Endothelial cell (in vitro differentiated cells): ENCODE results near the gene GPAM. TPM values are rescaled to one million over a fixed set of nuclear protein-coding genes. Genes with fewer than 3 reads are reported as not detected.

Source experiments
- DNase-seq: peaks from one replicate; pipeline ENCODE4 v3.0.0; 2021; ENCODE audit warnings: low spot score
- H3K27ac Mint-ChIP-seq: one replicate; pipeline ENCODE4 v1.8.0; 2021; ENCODE audit warnings: mixed read lengths, inconsistent platforms; ENCODE audit not compliant: unreplicated experiment
- H3K27me3 Mint-ChIP-seq: one replicate; pipeline ENCODE4 v1.8.0; 2021; ENCODE audit warnings: mild to moderate bottlenecking, moderate library complexity, mixed read lengths, inconsistent platforms; ENCODE audit not compliant: unreplicated experiment
- H3K36me3 Mint-ChIP-seq: one replicate; pipeline ENCODE4 v1.8.0; 2021; ENCODE audit warnings: mild to moderate bottlenecking, low read depth, mixed read lengths, inconsistent platforms; ENCODE audit not compliant: unreplicated experiment
- H3K4me1 Mint-ChIP-seq: one replicate; pipeline ENCODE4 v1.8.0; 2021; ENCODE audit warnings: mild to moderate bottlenecking, mixed read lengths, inconsistent platforms; ENCODE audit not compliant: unreplicated experiment
- H3K4me3 Mint-ChIP-seq: one replicate; pipeline ENCODE4 v1.8.0; 2021; ENCODE audit warnings: mild to moderate bottlenecking, mixed read lengths, inconsistent platforms; ENCODE audit not compliant: unreplicated experiment
- H3K9me3 Mint-ChIP-seq: one replicate; pipeline ENCODE4 v1.8.0; 2021; ENCODE audit warnings: mixed read lengths, inconsistent platforms; ENCODE audit not compliant: unreplicated experiment
- total RNA-seq: library from RNA; stranded (reverse); fragmentation: NEBNext Ultra II Directional; extraction: Animal tissue kit (Norgen Biotek cat#: 25700); gene quantifications from one replicate; pipeline ENCODE4 v1.2.1, GENCODE V29; 2021; ENCODE audit not compliant: unreplicated experiment
- TF ChIP-seq, protein P1 (sequence below): fragments of 200-600 bp; sonication (generic); IDR thresholded peaks from one replicate; pipeline ENCODE4 v1.5.0; 2021; ENCODE audit warnings: antibody characterized with exemption; ENCODE audit not compliant: unreplicated experiment

Gene GPAM
- total RNA-seq, 1 donor from 2014 or later: 11.5 TPM

DNA sequence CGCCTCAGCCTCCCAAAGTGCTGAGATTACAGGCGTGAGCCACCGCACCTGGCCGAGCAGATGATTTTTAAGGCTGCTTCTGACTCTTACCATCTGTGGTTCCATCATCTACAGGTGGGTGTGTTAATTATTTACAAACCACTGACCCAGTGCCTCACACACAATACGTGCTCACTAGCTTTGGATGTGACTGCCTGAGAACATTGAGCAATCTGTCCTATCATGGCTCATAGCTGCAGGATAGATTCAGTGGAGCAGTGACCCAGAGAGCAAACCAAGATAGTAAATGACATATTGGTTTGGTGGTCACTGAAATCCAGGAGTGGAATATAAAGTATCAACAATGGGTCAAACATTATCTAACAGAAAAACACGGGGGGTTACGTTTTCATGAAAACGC, 24.1 kb downstream of the GPAM start:
- H3K9me3 Mint-ChIP-seq: no peaks in the 10 kb centered on the region
- peaks cover 2% of the 10 kb centered on the region for H3K27me3 Mint-ChIP-seq
- no peaks in the 10 kb centered on the region for H3K4me1 Mint-ChIP-seq
- TF ChIP-seq, protein P1, sequence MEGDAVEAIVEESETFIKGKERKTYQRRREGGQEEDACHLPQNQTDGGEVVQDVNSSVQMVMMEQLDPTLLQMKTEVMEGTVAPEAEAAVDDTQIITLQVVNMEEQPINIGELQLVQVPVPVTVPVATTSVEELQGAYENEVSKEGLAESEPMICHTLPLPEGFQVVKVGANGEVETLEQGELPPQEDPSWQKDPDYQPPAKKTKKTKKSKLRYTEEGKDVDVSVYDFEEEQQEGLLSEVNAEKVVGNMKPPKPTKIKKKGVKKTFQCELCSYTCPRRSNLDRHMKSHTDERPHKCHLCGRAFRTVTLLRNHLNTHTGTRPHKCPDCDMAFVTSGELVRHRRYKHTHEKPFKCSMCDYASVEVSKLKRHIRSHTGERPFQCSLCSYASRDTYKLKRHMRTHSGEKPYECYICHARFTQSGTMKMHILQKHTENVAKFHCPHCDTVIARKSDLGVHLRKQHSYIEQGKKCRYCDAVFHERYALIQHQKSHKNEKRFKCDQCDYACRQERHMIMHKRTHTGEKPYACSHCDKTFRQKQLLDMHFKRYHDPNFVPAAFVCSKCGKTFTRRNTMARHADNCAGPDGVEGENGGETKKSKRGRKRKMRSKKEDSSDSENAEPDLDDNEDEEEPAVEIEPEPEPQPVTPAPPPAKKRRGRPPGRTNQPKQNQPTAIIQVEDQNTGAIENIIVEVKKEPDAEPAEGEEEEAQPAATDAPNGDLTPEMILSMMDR: no peak
- no peak overlapping the region for H3K27ac Mint-ChIP-seq
- peaks cover 27% of the 10 kb centered on the region for H3K36me3 Mint-ChIP-seq
- H3K4me3 Mint-ChIP-seq: no peak overlapping the region
- DNase-seq: no peak

DNA sequence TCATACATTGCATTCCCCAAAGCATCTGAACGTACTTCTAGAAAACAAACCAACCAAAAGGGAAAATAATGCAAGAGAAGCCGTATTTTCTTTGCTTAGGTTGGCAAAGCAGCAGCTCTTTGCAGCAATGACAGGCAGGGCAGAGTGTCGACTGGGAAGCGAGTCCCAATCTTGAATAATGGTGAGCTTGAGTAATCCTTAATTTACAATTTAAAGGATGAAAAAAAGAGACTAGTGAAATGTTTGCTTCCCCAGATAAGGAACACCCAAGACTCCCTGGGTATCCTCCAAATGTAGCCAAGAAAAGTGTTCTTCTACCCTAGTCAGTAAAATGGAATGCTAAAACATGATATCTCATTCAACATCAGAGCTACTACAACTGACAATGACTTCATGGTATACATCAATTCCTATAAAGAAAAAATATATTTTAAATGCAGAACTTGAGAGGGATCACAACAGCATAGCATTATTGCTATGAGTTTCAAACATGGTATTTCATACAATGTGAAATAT, 32.0 kb downstream of the GPAM start:
- peaks cover 7% of the 10 kb centered on the region for H3K36me3 Mint-ChIP-seq

DNA sequence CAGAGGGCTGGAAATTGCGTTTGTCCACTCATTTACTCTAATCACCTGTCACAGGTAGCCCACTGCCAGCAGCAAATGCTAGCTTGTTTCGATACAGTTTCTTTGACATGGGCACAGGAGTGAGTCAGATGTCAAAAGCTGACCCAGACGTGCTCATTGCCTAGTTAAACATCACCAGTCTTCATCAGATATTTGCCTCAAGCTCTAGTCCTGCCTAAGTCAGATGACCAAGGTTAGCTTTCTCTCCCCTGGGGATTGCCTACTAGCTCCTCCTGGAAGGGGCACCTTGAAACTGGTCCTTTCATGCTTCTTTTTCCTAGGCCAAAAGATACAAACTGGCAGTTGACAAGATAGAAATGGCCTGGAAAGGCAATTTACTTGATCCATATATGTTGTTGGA, 35.2 kb downstream of the GPAM start:
- Mint-ChIP-seq H3K4me3 (no peak overlapping the region), H3K4me1 (no peaks in the 10 kb centered on the region), H3K9me3 (no peaks in the 10 kb centered on the region), H3K27me3 (no peaks in the 10 kb centered on the region), H3K27ac (no peak overlapping the region), H3K36me3 (peaks cover 3% of the 10 kb centered on the region)
- TF ChIP-seq, protein P1: no peak
- no peak for DNase-seq

More for the DNA sequence above, 32.0 kb downstream of the GPAM start:
- Mint-ChIP-seq H3K9me3 (no peaks in the 10 kb centered on the region), H3K27me3 (no peaks in the 10 kb centered on the region), H3K4me1 (no peaks in the 10 kb centered on the region), H3K4me3 (peak overlapping the region; percentile 13), H3K27ac (no peak overlapping the region)
- no peak for DNase-seq
- TF ChIP-seq, protein P1: no peak

DNA sequence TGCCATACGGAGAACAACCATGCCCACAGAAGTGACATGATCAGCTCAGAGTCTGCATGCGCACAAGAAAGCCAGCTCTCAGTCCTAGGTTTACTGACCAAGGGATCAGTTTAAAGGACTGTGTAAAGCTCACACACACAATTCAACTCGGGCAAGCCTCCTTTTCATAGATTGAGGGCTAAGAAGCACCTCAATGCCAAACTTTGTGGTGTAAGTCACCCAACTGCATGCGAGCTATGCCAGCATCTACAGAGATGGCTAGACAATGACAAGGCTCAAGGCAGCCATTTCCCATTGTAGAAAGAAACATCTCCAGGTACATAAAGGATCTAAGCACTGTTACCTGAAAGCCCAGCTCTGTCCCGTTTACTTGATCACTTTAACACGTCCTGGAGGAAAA, 36.8 kb downstream of the GPAM start:
- Mint-ChIP-seq H3K4me1 (no peaks in the 10 kb centered on the region), H3K4me3 (no peak overlapping the region), H3K36me3 (no peaks in the 10 kb centered on the region), H3K27ac (no peak overlapping the region), H3K9me3 (no peaks in the 10 kb centered on the region), H3K27me3 (no peaks in the 10 kb centered on the region)
- TF ChIP-seq, protein P1: no peak
- DNase-seq: no peak

DNA sequence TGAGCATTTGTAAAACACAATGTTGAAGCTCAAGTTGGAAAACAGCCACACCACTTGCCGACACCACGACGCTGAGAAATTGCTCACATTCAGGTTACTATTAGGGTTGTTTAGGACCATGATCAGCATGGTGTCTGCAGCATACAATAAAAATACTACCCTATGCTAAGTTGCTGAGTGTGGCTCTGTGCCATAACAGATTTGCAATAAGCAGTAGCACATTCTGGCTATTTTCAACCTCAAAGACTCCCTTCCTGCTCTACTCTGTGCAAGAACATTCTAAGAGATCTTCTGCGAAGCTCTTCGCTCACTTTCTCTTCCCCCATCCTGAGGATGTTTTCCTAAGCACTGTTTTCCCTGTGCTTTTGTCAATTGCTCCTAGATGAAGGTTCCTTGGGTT, 38.3 kb downstream of the GPAM start:
- Mint-ChIP-seq H3K4me1 (no peaks in the 10 kb centered on the region), H3K36me3 (no peaks in the 10 kb centered on the region), H3K27me3 (no peaks in the 10 kb centered on the region), H3K9me3 (no peaks in the 10 kb centered on the region), H3K4me3 (no peak overlapping the region), H3K27ac (no peak overlapping the region)
- TF ChIP-seq, protein P1: no peak
- DNase-seq: no peak
